DND-41 (cell line): ENCODE measurements around the gene TGFB1.

Source experiments
- EZH2 ChIP-seq: IDR thresholded peaks from 3 replicates; pipeline ENCODE4 v1.6.1; 2012; ENCODE audit warnings: borderline replicate concordance, low read depth, mild to moderate bottlenecking, moderate library complexity, low read length, inconsistent platforms; ENCODE audit not compliant: severe bottlenecking
- TF ChIP-seq, protein P1 (sequence below): IDR thresholded peaks from 2 replicates; pipeline ENCODE4 v1.5.1; 2012; ENCODE audit warnings: borderline replicate concordance, low read length, moderate library complexity, mild to moderate bottlenecking; ENCODE audit not compliant: poor library complexity, severe bottlenecking; ENCODE audit errors: extremely low read depth

DNA sequence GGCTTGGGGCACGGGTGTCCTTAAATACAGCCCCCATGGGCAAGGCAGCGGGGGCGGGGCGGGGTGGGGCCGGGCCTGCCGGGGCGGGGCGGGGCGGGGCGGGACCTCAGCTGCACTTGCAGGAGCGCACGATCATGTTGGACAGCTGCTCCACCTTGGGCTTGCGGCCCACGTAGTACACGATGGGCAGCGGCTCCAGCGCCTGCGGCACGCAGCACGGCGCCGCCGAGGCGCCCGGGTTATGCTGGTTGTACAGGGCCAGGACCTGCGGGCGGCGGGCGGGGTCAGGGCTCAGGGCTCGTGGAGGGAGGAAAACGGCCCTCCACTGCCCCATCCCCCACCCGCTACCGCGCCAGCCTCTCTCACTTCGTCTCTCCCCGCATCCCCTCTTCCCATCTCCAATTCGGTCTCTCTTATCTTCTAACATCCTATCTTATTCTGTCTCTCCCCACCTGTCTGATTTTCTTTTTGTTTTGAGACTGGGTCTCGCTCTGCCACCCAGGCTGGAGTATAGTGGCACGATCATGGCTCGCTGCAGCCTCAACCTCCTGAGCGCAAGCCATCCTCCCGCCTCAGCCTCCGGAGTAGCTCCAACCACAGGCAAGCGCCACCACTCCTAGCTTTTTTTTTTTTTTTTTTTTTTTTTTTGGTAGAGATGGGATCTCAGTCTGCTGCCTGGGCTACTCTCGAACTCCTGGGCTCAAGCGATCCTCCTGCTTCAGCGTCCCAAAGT lies 22.6 kb downstream of the TGFB1 start:
- no peak for TF ChIP-seq EZH2
- TF ChIP-seq, protein P1, sequence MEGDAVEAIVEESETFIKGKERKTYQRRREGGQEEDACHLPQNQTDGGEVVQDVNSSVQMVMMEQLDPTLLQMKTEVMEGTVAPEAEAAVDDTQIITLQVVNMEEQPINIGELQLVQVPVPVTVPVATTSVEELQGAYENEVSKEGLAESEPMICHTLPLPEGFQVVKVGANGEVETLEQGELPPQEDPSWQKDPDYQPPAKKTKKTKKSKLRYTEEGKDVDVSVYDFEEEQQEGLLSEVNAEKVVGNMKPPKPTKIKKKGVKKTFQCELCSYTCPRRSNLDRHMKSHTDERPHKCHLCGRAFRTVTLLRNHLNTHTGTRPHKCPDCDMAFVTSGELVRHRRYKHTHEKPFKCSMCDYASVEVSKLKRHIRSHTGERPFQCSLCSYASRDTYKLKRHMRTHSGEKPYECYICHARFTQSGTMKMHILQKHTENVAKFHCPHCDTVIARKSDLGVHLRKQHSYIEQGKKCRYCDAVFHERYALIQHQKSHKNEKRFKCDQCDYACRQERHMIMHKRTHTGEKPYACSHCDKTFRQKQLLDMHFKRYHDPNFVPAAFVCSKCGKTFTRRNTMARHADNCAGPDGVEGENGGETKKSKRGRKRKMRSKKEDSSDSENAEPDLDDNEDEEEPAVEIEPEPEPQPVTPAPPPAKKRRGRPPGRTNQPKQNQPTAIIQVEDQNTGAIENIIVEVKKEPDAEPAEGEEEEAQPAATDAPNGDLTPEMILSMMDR = no peak
